Measurements from ENCODE around the gene TMEM72.

The TMEM72 gene

DNA sequence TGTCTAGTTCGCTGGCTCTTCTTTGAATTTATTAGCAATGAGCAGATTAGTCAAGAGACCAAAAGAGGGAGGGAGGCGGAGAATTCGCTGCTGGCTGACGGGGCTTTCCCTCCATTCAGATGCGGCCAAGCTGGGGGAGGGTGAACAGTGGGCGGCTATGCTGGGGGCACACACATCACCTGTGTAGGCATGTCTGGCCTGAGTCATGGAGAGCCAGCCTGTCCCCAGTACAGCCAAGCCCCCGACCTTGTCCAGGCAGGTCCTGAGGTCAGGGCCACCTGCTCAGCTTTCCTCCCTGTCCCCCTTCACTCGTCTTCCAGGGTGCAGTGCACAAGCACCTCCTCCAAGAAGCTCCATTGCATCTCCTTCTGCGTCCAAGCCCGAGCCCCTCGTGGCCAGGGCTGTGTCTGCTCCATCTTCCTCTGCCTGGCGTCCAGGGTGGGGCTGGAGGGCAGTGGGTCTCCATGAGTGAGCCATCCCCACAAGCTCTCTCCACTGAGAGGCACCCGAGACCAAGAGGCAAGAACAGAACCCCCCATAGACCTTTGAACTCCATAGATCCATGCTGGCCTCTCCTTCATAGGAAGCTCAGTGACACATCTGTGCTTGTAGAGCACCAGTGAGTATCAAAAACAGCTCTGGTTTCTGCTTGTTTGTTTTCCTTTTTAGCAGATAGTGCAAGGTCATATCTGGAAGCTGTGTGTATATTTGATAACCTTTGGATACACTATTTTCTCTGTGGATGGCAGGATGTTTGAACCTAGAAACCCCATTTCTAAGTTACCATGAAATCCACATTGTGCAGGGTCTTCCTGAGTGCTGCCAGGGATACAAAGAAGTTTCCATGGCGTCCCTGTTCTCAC lies 69.4 kb downstream of the TMEM72 start:
- DNase-seq (ENCODE audit: low read depth): no peak

DNA sequence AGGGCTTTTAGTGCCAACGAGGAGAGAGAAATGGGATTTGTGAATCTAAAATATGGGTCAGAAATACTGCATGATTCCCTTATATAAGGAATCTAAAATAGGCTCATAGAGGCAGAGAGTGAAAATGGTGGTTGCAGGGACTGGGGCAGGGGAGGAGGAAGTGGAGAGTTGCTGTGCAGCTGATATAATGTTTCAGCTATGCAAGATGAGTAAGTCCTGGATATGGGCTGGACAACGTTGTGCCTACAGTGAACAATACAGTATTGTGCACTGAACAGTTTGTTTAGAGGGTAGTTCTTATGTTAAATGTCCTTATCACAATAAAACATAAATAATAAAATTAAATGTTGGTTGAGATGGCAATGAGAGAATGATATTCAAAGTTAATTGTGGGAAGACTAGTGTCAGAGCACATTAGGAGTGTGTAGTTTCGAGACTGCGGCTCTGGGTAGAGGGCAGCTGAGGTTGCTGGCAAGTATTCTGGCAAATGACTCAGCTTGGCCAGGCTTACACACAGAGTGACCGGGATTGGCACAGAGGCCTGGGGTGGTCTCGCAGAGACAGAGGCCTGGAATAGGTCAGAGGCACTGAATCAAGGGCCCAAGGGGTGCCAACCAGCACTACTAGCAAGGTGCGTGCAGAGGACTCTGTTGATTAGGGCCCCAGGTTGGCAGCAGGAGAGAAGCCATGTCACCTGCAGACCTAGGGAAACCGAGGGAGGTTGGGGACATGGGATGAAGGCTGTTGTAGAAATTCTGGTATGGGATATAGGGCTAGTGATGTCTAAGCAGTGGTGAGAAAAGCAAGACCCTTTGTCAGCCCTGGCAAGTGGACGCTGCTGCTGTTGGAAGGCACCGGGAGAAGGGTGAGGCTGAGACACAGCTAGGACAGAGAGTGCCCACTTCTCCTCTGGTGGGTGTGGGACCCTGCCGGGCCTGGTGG lies 70.3 kb downstream of the TMEM72 start:
- peak; percentile 83 for DNase-seq (ENCODE audit: low read depth)

DNA sequence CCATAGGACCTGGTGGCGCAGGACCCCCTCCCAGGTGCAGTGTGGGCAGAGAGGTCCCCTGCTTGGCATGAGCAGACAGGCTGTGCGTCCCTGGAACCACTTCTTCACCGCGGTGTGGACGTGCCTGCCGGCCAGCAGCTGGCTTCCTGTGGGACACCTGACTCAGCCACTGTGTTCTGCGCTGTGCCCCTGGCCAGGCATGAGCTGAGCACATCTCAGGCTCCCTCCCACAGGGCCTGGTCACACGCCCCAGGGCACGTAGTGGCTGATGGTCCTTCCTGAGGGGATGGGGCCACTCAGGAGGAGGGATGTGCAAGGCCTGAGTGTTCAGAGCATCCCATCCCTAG lies 71.0 kb downstream of the TMEM72 start:
- no peak for DNase-seq (ENCODE audit: low read depth)

DNA sequence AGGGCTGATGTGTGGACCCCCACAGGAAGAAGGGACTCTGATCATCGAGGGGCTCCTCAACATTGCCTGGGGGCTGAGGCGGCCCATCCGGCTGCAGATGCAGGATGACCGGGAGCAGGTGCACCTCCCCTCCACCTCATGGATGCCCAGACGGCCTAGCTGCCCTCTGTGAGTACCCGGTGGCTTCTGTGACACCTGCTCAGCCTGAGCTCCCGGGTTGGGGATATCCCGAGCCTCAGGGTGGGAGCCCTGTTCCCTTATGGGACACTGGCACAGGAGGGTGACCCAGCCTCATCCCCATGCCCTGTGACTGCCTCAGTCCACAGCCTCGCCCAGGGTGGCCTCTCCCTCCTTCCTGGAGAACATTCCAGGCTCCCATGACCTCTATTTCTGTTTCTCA lies 71.4 kb downstream of the TMEM72 start:
- DNase-seq (ENCODE audit: low read depth): no peak

- DNase-seq (ENCODE audit: low read depth): no peak
These were observed 72.1 kb downstream of the TMEM72 start for GRCh38 chr10:44983066-44983894.

- DNase-seq (ENCODE audit: low read depth): no peak
These were observed 72.8 kb downstream of the TMEM72 start for GRCh38 chr10:44983895-44984278.

DNA sequence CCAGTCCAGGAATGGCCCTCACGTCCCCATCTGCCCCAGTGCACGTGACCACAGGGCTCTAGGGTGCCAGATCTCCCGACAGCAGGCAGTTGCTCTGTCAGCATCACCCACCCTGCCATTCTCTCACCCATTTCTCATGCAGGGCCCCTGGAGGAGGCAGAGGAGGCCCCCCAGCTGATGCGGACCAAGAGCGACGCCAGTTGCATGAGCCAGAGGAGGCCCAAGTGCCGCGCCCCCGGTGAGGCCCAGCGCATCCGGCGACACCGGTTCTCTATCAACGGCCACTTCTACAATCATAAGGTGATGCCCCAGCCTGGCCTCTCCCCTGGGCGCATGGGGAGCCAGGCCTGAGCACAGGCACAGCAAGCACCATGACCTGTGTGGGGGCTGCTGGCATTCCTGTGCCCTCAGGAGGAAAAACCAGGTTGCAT lies 73.5 kb downstream of the TMEM72 start:
- DNase-seq (ENCODE audit: low read depth): no peak

GRCh38 chr10:44985175-44985681 lies 74.1 kb downstream of the TMEM72 start:
- no peak for DNase-seq (ENCODE audit: low read depth)

GRCh38 chr10:44986179-44986578 lies 75.0 kb downstream of the TMEM72 start:
- no peak for DNase-seq (ENCODE audit: low read depth)
